Hindlimb muscle (tissue), 1 donor: ENCODE measurements around the gene PTPRM. TPM values are rescaled to one million over a fixed set of nuclear protein-coding genes. Genes with fewer than 3 reads are reported as not detected.

Experiments used
- DNase-seq: peaks from one replicate; pipeline ENCODE4 v3.0.0-alpha.2; 2013
- polyA plus RNA-seq: library from polyadenylated mRNA; unstranded; fragments of 120-200 nt; gene quantifications from one replicate; pipeline ENCODE4 v1.2.1, GENCODE V29; 2013; ENCODE audit not compliant: insufficient read length

The PTPRM gene
- polyA plus RNA-seq, 1 donor, result 80.2 TPM

DNA sequence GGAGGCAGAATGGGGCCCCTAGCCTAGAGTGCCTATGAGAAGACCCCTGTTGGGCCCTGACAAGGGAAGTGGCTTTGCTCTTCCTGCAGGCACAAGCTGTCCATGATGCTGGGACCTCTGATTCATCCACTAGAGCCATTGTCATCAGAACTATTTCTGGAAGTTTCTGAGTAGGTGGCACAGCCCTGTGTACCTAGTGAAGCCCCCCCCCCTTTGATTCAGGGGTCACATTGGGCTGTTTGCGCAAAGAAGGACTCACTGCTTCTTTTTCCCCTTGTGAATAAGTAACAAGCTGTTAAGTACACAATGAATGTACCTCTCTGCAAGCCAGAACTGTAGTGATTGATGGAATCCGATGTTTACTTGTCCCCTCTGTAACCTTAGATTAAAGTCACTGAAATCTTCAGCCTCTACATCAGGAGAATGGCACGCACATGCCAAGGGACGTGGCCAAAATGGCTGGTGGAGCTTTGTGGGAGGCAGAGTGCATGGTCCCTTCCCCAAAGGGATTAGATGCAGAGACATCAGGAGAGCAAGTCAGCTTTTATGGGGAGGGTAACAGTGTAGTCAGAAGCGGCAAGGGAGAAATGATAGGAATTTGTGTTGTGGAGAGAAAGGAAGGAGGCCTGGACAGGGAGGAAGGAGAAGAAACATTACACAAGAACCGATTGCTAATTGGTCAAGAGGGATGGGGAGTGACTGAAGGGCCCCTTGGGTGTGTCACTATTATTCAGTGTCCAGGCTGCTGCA lies 774.5 kb downstream of the PTPRM start:
- DNase-seq, result no peak

DNA sequence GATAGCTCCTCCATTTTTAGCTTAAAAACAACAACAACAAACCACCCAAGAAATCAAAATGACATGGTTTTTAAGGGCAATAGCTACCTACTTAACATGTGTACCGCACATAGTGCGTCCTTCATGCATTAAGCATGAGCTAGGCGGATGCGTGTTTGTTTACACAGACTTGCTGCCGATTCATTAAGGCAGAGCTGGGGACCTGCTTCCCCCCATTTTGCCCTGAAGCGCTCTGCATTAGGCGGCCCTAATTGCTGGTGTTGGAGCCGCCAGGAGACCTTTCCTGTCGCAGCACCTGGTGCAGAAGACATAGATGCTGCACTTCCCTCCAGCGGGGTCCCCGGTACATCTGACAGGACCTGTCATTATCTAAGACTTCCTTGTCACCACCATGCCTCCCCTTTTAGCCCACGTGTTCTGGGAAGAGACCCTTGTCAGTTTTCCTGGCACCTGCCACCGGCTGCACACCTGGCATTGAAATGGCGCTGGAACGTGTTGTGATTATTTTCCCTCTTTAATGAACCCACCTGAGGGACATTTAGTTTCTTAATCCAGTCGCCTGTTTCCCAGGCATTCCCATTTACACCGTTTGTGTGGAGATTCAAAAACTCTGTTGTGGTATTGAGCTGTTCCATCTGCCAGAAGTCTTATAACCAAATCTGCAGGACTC lies 781.1 kb downstream of the PTPRM start:
- DNase-seq, result no peak

DNA sequence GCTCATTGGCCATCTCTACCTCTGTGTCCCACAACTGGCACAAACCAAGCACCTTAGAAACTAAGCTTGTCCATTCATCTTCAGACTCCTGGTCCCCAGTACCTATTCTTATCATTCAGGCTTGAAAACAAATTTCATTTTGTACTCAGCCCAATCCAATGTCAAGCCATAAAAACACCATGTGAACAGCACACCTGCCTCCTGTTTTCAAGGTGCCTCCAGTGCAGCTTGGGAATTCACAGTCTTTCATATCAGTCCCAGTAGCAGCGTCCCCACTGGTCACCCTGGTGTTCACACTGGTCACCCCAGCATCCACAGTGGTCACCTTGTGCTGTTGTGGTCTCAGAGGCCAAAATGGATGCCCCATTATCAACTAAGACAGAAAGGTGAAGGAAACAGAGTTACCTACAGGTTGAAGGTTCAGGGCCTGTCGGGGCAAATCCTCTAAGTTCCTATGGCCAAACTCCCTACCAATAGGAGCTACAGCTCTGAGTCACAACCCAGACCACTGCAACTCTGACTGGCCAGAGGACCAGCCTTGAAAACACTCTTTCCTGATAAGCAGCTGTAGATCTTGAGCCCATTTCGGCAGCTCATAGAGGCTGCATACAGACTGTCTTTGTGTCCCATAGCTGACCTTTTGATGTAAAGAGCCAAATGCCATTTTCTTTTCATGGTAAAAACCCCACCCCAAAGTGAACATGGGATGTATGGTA lies 782.6 kb downstream of the PTPRM start:
- no peak for DNase-seq

DNA sequence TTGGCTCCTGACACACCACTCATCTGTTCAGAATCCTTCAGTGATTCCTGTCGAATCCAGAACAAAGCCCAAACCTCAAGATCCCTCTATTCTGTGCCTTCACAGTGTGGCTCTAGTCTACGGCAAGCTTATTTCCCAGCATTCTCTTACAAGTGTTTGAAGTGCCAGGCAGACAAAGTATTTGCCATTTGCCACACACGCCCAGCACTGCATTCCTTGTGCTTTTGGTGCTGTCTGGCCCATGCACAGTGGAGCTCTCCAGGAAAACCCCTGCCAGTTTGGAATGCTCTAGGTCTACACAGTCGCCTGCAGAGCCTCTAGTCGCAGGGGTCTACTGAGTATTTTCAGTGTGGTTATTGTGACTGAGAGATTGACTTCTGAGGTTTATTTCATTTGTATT lies 783.5 kb downstream of the PTPRM start:
- DNase-seq, result no peak

DNA sequence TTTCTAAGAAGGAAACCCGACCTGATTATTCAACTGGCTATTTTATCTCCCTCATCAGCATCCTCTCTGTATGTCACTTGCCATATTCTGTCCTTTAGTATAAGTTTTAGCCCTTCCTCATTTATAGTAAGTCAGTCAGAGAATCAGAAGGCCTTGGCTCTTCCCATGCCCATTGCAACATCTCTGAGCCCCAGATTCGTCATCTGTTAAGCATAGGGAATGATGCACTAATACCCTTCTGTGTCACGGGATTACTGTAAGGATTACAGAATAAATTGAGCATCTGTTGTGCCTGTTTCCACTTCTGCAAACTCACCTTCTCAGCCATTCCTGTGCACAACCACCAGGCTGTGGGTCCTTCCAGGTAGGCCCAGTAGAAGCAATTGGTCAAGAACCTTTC lies 784.0 kb downstream of the PTPRM start:
- no peak for DNase-seq

DNA sequence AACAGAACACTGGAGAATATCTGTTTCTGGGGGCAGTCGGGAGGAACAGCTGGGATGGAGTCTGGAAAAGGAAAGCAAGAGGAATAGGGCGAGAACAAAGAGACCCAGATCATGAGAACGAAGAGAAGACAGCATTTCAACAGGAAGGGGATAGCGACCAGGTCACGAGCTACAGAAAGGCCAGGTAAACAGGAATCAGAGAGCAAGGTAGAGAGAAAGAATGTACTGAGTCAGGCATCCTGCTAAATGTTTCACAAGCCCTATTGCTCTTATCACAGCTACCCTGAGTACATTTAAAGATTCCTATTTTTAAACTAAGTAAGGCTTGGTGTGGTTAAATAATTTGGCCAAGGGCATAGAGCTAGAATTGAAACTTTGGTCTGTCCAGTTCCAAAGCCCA lies 787.2 kb downstream of the PTPRM start:
- DNase-seq, result no peak

DNA sequence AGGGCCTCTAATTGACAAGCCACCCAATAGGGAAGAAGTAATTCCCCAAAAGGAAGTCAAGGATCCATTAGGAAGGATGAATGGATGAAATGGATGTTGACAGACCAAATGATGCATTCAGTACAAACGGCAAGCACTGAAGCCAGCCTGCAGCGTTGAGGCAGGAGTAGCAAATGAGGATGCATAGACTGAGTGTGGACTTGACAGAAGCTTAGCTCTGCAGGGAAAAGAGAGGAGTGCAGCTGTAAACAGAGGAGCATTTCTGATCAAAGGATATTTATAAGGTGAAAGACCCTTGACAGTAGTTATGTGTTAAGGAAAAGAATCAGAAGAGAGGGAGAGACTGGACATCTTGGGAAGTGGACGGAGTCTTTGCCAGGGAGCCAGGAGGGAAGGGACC lies 788.9 kb downstream of the PTPRM start:
- DNase-seq, result no peak

DNA sequence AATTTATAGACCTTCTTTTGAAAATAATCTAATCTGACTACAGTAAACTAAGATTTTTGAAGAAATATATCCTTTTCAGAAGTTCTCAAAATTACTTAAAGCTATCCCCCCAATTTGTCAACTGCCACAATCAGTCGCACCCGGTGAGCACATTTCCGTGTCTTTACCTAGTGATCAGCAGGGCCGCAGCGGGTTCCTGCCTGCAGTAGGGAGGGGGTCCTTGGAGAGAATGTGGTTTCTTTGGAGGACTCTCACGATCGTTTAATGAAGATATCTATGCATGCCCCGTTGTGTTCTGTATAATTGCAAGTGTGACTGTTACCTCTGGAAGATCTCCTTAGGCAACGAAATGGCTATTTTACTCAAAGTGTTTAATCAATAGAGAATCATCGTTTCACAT lies 790.2 kb downstream of the PTPRM start:
- no peak for DNase-seq

DNA sequence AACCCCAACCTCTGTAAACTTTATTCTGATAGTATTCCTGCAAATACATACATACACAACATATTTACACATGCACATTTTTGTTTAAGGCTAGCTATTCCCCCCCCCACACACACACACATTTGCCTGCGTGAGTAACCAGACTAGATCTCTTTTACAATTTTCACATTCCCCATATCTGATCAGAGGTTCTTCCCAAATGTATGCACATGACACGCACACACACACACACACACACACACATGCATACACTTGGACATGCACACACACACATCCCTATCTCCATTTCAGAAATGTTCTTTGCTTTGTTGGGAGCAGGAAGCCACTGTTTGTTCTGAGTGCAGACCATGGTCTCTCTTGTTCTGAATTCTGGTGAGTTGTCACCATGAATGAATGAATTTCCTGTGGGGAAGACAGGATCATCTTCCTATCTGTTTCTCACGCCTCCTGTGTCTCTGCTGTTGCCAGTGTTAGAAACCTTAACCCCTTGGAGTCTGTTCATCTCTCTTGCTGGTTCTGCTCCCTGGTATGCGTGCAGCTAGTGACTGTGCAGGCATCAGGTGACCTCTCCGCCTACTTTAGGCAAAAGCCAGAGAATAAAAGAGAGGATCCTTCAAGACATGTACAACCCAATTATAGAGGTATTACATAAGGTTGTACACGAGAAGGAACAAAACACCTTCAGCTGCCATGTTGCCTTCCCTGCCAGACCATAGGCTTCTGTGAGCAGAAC lies 791.1 kb downstream of the PTPRM start:
- no peak for DNase-seq

DNA sequence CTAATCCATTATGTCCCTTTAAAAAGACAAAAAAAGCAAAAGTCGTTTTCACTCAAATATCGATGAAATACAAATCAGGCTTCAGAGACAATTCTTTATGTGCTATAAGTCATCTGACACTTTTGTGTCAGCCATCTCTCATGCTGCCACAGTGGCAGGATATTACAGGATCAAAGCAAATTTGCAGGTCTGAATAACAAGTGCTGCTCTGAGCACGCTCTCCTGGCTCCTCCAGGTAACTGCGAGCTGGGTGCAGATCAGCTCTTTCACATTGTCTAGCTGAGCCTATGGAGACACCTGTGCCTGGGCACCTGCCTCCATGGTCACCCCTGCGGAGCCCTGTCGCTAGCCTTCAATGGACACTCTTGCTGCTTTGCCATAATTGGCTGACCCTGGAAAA lies 792.0 kb downstream of the PTPRM start:
- no peak for DNase-seq

DNA sequence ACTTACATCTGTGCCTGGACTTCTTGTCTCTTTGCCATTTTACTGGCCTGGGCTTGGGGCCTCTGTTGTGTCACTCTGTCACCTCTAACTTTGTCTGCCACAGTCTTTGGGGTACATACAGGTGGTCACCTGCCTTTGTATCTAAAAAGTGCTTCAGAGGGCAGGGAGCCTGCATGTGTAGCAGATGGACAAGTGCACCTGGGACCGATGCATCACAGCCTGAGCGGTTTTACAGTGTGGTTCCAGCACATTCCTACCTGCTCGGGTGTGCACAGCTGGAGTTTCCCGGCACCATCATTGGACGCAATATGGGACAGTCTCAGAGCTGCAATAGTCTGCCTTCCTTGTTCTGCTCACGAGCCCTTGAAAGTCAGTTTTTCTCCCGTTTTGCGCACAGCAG lies 792.4 kb downstream of the PTPRM start:
- DNase-seq, result no peak

DNA sequence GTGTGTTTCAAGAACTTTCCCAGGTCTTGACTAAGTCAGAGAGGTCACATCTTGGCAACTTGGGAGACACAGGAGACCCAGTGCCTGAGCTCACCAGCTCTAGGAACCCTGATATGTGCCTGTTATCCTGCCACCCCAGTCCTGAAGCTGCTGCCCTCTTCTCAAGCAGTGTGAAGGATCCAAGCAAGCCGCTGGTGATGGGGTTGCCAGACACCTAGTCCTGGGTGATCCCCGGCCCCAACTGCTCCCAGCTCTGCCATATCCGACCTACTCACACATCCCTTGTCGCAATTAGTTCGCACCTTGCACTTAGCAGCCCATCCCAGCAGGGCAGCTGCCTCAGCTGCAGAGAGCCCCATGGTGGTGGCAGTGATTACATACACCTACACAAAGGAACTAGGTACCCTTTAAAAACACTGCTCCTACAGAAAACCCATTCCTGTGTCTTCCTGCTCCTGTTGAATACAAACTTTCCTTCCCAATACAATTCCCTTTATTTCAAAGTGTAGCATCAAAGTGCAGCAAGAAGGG lies 794.9 kb downstream of the PTPRM start:
- DNase-seq, result no peak

DNA sequence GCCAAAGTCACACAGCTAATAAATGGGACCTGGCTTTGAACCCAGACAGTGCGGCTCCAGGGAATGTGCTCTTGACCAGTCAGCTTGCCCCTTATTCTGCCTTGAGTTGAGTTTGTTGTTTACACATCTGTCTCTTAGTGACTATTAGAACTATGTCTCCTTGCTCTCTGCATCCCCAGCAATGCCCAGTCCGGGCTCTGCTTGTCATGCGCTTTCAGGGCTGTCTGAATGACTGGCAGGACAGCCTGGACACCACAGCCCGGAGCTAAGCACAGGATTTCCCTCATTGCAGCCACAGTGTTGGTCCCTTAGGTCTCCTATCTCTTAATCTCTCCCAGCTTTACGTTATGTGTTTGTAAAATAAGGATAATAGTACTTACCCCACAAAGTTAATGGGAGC lies 795.7 kb downstream of the PTPRM start:
- DNase-seq, result no peak

DNA sequence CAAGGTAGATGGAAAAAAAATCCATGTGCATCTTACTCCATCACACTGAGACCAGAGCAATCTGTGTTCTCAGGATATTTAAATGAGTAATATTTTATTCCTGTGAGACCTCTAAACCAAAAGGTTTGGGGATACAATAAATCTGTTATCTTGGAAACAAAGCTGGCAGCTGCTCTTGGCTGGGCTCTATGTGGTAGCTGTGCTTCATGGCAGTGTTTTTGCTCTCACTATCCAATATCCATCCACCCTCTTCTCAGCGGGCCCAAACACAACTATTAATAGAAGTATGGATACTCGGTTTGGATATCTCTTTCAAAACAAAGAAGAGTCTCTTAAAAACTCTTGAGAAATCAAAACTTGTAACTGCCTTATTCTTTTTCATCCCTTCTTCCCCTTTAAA lies 797.3 kb downstream of the PTPRM start:
- DNase-seq, result no peak

DNA sequence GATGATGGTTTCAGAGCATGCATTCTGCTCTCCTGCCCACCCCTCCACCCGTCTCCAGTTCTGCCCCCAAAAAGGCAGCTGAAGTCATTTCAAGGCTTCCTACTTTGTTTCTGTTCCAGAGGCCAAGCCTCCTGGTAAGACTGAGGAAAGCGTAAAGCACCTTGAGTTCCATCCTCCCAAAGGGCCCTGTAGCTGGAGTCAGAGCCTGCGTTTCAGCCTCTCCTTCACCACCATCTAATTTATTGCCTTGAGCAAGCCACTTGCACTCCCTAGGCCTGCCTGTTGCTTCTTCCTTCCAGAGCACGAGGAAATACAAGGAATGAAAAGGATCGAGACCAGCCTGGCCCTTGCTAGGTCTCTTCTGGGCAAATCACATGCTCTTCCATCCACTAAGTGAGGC lies 797.9 kb downstream of the PTPRM start:
- no peak for DNase-seq

DNA sequence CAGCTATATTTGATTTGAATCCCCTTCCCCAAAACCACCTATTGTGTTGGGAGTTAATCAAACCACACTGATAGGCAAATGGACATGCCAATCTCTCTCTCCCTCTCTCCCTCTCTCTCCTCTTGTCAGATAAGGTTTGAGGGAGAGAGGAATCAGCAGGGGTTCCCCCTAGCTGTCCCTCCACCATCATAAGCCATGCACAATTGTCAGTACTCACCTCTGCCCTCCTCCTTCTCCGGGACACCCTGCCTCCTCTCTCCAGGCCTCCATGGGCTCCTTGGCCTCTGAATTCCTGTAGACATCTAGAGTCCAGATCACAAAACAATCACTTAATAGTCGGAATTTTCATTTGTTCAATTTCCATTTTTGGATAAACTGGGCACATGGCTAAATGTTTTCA lies 798.4 kb downstream of the PTPRM start:
- DNase-seq, result no peak

DNA sequence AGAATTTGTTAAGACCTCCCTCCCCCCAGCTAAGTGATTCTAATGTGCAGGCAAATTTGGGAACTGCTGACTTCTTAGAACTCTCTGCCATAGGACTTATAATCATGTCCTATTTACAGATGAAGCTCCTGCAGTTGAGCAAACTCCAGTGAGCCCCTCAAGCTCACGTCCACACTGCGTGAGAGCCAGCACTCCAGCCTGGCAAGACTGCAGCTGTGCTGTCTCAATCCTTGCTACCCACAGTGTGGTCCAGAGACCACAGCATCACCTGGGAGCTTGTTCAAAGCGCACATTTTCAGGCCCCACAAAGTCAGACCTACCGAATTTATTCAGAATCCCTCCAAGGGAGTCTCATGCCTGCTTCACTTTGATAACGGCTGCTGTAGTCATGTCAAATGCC lies 799.0 kb downstream of the PTPRM start:
- DNase-seq, result no peak

DNA sequence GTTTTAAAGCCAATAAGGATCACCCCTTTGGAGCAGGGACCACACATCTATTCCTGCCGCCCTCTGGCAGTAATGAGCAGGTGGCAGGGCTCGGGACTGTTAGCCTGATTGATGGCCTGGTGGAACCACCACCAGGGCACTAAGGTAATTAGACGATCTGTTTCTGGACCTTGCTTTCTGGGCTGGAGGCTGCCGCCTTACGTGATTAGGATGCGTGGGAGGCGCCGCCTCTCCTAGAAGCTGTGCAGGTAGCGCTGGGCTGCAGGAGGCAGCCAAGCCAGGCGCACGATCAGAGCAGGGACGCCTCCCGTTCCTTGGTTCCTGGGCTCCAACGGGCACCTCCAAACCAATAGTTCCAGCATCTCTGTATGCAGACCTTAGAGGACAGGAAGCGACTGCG lies 799.5 kb downstream of the PTPRM start:
- DNase-seq, result no peak

DNA sequence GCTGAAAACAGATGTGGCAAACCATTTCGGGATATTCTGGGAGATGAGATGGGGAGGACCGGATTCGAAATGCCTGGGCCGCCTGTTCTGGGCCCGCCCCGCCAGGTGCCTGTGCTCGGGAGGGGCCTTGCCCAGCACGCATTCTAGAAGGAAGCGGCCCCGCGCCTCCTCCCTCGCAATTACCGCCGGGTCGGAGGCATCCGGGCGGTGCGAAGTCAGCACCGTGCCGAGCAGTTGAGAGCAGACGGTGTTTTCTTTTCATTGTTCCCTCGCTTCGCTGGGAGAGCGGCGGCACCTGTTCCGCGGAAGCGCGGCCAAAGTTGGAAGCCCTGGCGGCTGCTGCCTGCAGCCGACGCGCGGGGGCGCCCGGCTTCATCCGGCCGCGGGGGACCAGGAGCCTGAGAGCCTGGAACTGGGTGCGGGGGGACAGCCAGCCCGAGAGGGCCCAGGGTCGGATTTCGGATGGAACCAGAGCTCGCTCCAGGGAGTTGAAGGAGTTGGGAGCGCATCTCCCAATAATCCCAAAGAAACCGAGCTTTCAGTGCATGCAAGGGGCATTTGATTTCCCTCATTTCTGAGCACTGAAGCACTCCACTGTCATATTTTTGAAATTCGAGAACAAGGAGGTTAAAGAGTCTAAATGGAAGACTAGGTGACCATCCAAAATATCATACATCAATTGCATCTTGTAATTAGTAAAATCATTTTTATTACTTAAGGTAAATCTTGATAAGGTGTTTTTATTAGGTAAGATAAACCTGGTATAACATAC lies 800.3 kb downstream of the PTPRM start:
- peak; percentile 32 for DNase-seq

DNA sequence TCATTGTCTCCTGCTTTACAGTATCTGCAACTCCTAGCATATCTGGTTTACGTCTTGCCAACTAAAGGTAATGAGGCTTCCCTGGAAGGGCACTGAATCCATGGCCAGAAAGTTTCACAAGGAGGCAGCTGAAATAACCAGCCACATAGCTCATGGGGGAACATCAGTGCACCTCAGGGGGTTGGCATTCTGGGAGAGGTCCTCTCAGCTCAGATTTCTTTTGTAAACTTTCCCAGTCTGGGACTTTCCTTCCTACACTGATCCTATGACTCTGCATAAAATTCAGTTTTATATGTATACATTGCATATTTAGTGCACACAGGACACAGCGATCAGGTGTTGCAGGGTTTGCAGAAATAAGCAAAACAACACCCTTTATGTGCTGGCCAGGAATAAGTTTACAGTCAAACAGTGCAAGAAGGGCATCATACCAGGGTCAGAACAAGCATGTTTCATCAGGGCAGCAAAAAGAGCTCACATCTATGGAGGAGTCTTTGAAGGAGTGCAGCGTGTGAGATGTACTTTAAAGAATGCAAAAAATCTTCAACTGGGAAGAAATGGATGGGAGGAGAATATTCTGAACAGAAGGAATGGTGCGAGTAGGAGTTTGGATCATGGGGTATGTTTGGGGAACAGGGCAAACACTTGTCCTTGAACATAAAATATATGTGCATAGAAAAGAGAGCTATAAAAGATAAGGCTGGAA lies 801.5 kb downstream of the PTPRM start:
- no peak for DNase-seq

DNA sequence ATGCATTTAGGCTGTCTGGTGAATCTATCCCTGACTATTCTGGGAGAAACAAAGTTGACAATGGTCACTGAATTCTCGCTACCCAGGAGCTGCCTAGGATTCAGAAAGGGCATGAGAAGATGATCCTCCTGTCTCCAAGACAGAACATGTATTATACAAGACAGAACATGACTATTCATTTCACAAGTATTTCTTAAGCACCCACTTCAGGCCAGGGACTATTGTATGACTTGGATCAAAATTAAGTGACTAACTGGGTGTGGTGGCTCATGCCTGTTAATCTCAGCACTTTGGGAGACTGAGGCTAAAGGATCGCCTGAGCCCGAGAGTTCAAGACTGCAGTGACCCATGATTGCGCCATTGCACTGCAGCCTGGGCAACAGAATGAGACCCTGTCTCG lies 806.4 kb downstream of the PTPRM start:
- no peak for DNase-seq
